K562 treated with DMSO at 1 percent for 24 hours (cell line): Measurements from ENCODE around the gene ELP6. TPM values are rescaled to one million over a fixed set of nuclear protein-coding genes. Genes with fewer than 3 reads are reported as not detected.

ENCODE experiments used
- total RNA-seq: library from RNA; unstranded; fragments of 300-600 nt; gene quantifications from 2 replicates; pipeline ENCODE4 v1.2.3, GENCODE V29; 2022; ENCODE audit warnings: low read depth; ENCODE audit not compliant: insufficient read depth

The ELP6 gene
- 78.3 and 83.5 TPM in 2 replicates for total RNA-seq

GRCh38 chr3:47513125-47513929, at the start of gene ELP6:
ELP6 (minus strand) TSS chr3:47513712; CDS start chr3:47513590, 122 bp downstream.

GRCh38 chr3:47475570-47476329, 37.8 kb downstream of the ELP6 start, which contains the start of gene SCAP:
SCAP (minus strand) TSS chr3:47475941; CDS start chr3:47442993, 32,948 bp downstream.

Other genes with a start within 250 kb of the ELP6 start
- 8.0 and 9.1 TPM in 2 replicates for gene KIF9, start 230.9 kb downstream of the ELP6 start, total RNA-seq
- 40.6 and 79.0 TPM in 2 replicates for gene KLHL18, start 230.8 kb downstream of the ELP6 start, total RNA-seq
- 52.6 and 58.9 TPM in 2 replicates for gene PTPN23, start 132.7 kb downstream of the ELP6 start, total RNA-seq
- 108 and 113 TPM in 2 replicates for gene SCAP, start 37.8 kb downstream of the ELP6 start, total RNA-seq
- gene CSPG5, start 65.2 kb upstream of the ELP6 start, total RNA-seq, result 1.7 and 3.2 TPM in 2 replicates